Measurements from ENCODE around the gene KDM4B. TPM values are rescaled to one million over a fixed set of nuclear protein-coding genes. Genes with fewer than 3 reads are reported as not detected.

Gene KDM4B
- total and polyA plus RNA-seq, 9 of the 15 experiments (the other 6 are each of a cell fraction or from before 2014, with no cell fraction given), result 0.21 to 29.9 (median 7.3) TPM

DNA sequence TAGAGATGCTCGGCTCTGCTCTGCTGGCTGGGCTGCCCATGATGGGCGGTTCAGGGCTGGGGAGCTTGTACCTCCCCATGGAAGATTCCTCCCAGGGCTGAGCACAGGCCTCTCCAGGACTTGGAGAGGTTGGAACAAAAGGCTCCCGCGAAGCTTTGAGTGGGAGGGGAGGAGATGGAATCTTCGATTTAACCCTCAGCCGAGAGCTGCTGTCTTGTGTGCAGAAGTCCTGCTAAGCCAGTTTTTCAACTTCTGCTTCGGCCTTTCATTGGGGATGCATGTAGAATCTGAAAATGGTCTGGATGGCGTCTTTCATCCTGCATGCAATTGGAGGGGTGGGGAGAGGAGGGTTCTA lies 163.3 kb downstream of the KDM4B start:
- H3K4me3 ChIP-seq, result no peak overlapping the region
- intact Hi-C loops (cut with micrococcal nuclease), result no loop called here

DNA sequence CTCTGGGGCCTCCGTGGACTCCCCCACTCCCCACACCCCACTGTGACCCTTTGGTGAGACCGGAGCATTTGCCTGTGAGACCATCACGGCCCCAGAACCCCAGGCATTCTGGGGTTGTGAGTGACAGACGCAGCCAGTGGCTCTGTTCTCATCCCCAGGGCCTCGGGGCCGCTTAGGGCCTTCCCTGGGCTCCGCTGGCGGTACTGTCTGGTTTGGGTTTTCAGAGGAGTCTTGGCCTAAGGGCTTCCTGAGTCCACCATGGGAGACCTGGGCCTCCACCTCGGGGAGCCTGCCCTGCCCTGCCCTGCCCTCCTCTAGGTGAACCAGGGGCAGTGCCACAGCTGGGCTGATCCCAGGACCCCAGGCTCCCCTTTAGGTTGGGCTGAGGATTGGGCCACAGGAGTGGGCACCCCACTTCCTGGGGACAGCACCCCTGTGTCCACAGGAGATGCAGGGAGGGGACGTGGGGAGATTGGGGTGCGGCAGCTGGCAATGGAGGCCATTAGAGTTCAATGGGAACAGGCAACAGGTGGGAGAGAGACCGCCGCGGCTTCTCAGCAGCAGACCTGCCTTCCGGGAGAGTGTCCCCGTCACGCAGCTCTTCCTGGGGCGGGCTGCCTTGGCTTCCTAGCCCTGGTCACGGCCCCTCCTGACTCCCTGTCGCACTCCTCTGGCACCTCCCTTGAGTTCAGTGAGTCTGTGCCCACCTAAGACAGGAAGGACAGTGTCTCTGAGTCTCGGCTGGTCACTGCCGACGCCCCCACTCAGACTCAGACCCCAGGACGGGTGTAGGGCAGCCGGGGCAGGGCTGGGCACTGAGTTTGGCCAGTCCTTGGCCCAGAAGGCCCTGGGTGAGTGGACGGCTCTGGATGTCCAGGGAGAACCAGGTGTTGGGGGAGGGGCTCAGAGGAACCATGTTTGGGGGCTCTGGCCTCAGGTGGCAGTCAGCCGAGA lies 164.1 kb downstream of the KDM4B start:
- in situ Hi-C loops (cut with MboI), result no loop called here
- ATAC-seq, result no peak
- Histone ChIP-seq H3K27ac (ENCODE audit: extremely low read depth, low read depth, low read length) (no peak overlapping the region), H3K9me1 (ENCODE audit: control insufficient read depth, insufficient read depth, low read length) (no peaks in the 10 kb centered on the region), H3K4me3 (no peak overlapping the region), H3K9me3 (replicated peaks; ENCODE audit: control insufficient read depth, insufficient read depth, low read depth, low read length) (no peaks in the 10 kb centered on the region), H3K79me2 (ENCODE audit: control insufficient read depth, insufficient read depth, low read length) (no peaks in the 10 kb centered on the region), H3K9ac (ENCODE audit: insufficient read depth in 1 of 2, low read depth in 2 of 2, low read length in 2 of 2) (no peak overlapping the region; a peak in 1 of 4 replicates), H3K36me3 (ENCODE audit: control insufficient read depth, insufficient read depth, low read length) (peaks cover 39% of the 10 kb centered on the region; the same call in 2 of the 3 replicates), H3K4me1 (replicated peaks in 1 of 2; ENCODE audit: control insufficient read depth in 2 of 2, insufficient read depth in 2 of 2, low read length in 2 of 2) (peaks cover 13 to 75% of the 10 kb centered on the region in 2 experiments), H3K27me3 (ENCODE audit: control insufficient read depth in 2 of 2, insufficient read depth in 2 of 2, low read length in 2 of 2) (no peaks in the 10 kb centered on the region), H4K20me1 (replicated peaks; ENCODE audit: control insufficient read depth, insufficient read depth, low read length) (no peaks in the 10 kb centered on the region), H3K4me2 (ENCODE audit: insufficient read depth, low read length) (no peak overlapping the region), H2AFZ (ENCODE audit: low read depth, low read length) (no peak overlapping the region)
- WGBS (ENCODE audit: insufficient coverage, low coverage, missing lambda C conversion rate), result 88% methylated on average over 23 of the region's 27 CpGs
- intact Hi-C loops (cut with micrococcal nuclease), result no loop called here
- ChIA-PET POLR2A (interaction anchor here (0.7 kb wide), 1 partner anchor 9 kb away, joined by 3 read pairs; no protein-coding TSS in a partner anchor), CTCF (ENCODE audit: low intra/inter-chr PET ratio) (no interaction called here)
- no TSS peak for BruUV-seq (replicated peaks)
- DNase-seq (ENCODE audit: extremely low read depth in 1 of 4, low spot score in 3 of 4), result no peak
- no peak for FAIRE-seq
- TF ChIP-seq, protein P1, sequence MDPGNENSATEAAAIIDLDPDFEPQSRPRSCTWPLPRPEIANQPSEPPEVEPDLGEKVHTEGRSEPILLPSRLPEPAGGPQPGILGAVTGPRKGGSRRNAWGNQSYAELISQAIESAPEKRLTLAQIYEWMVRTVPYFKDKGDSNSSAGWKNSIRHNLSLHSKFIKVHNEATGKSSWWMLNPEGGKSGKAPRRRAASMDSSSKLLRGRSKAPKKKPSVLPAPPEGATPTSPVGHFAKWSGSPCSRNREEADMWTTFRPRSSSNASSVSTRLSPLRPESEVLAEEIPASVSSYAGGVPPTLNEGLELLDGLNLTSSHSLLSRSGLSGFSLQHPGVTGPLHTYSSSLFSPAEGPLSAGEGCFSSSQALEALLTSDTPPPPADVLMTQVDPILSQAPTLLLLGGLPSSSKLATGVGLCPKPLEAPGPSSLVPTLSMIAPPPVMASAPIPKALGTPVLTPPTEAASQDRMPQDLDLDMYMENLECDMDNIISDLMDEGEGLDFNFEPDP (CRISPR knock-in tag; IDR thresholded peaks at IDR 0.05), result no peak
- TF ChIP-seq ZNF134 (CRISPR knock-in tag; conservative IDR thresholded peaks at IDR 0.05), result no peak
- no peak for TF ChIP-seq ZFP1 (CRISPR knock-in tag; IDR thresholded peaks at IDR 0.05)
- TF ChIP-seq, protein P2, sequence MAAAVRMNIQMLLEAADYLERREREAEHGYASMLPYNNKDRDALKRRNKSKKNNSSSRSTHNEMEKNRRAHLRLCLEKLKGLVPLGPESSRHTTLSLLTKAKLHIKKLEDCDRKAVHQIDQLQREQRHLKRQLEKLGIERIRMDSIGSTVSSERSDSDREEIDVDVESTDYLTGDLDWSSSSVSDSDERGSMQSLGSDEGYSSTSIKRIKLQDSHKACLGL (CRISPR knock-in tag; IDR thresholded peaks at IDR 0.05; ENCODE audit: borderline replicate concordance, poor library complexity, severe bottlenecking), result no peak
- TF ChIP-seq, protein P3, sequence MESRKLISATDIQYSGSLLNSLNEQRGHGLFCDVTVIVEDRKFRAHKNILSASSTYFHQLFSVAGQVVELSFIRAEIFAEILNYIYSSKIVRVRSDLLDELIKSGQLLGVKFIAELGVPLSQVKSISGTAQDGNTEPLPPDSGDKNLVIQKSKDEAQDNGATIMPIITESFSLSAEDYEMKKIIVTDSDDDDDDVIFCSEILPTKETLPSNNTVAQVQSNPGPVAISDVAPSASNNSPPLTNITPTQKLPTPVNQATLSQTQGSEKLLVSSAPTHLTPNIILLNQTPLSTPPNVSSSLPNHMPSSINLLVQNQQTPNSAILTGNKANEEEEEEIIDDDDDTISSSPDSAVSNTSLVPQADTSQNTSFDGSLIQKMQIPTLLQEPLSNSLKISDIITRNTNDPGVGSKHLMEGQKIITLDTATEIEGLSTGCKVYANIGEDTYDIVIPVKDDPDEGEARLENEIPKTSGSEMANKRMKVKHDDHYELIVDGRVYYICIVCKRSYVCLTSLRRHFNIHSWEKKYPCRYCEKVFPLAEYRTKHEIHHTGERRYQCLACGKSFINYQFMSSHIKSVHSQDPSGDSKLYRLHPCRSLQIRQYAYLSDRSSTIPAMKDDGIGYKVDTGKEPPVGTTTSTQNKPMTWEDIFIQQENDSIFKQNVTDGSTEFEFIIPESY (CRISPR knock-in tag; IDR thresholded peaks at IDR 0.05), result peak; percentile 81; the same call in 1 of the 2 replicates
- TF ChIP-seq, protein P4, sequence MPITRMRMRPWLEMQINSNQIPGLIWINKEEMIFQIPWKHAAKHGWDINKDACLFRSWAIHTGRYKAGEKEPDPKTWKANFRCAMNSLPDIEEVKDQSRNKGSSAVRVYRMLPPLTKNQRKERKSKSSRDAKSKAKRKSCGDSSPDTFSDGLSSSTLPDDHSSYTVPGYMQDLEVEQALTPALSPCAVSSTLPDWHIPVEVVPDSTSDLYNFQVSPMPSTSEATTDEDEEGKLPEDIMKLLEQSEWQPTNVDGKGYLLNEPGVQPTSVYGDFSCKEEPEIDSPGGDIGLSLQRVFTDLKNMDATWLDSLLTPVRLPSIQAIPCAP (CRISPR knock-in tag; IDR thresholded peaks at IDR 0.05; ENCODE audit: borderline replicate concordance), result no peak

More for the DNA sequence above, 163.3 kb downstream of the KDM4B start:
- FAIRE-seq (no peak), ATAC-seq (no peak), DNase-seq (ENCODE audit: extremely low read depth in 1 of 4, low spot score in 3 of 4) (no peak)
- Histone ChIP-seq H3K4me2 (ENCODE audit: insufficient read depth, low read length) (no peak overlapping the region), H2AFZ (ENCODE audit: low read depth, low read length) (no peak overlapping the region), H3K9ac (ENCODE audit: insufficient read depth in 1 of 2, low read depth in 2 of 2, low read length in 2 of 2) (0 out of 4 replicates have a peak overlapping the region, but pooled peaks of 1 of the 2 experiments have one; percentile 26), H3K4me1 (replicated peaks in 1 of 2; ENCODE audit: control insufficient read depth in 2 of 2, insufficient read depth in 2 of 2, low read length in 2 of 2) (peaks cover 21 to 76% of the 10 kb centered on the region in 2 experiments), H4K20me1 (replicated peaks; ENCODE audit: control insufficient read depth, insufficient read depth, low read length) (no peaks in the 10 kb centered on the region), H3K27ac (ENCODE audit: extremely low read depth, low read depth, low read length) (no peak overlapping the region), H3K79me2 (ENCODE audit: control insufficient read depth, insufficient read depth, low read length) (no peaks in the 10 kb centered on the region), H3K9me1 (ENCODE audit: control insufficient read depth, insufficient read depth, low read length) (no peaks in the 10 kb centered on the region), H3K36me3 (ENCODE audit: control insufficient read depth, insufficient read depth, low read length) (peaks cover 31% of the 10 kb centered on the region; the same call in 2 of the 3 replicates), H3K9me3 (replicated peaks; ENCODE audit: control insufficient read depth, insufficient read depth, low read depth, low read length) (no peaks in the 10 kb centered on the region), H3K27me3 (ENCODE audit: control insufficient read depth in 2 of 2, insufficient read depth in 2 of 2, low read length in 2 of 2) (no peaks in the 10 kb centered on the region)
- WGBS (ENCODE audit: insufficient coverage, low coverage, missing lambda C conversion rate), result 61% methylated on average over 8 of the region's 8 CpGs
- TF ChIP-seq PYGO2 (tag; IDR thresholded peaks at IDR 0.05) (no peak), KHSRP (IDR thresholded peaks at IDR 0.05) (no peak), NCOA1 (IDR thresholded peaks at IDR 0.05; ENCODE audit: low read depth) (no peak)
- ChIA-PET CTCF (ENCODE audit: low intra/inter-chr PET ratio) (no interaction called here), POLR2A (interaction anchor here (1.2 kb wide), 1 partner anchor 10 kb away, joined by 5 read pairs; no protein-coding TSS in a partner anchor)
- BruUV-seq (replicated peaks), result no TSS peak
- in situ Hi-C loops (cut with MboI), result no loop called here
